H1 (cell line): ENCODE data around the gene RPS6KB2. TPM values are rescaled to one million over a fixed set of nuclear protein-coding genes. Genes with fewer than 3 reads are reported as not detected.

Source experiments
- CBX8 ChIP-seq: fragments of 300-800, 300-1000 bp; sonication (generic); IDR thresholded peaks from 2 replicates; pipeline ENCODE4 v1.7.1; 2016; ENCODE audit warnings: low read depth, low read length, borderline replicate concordance
- EZH2 ChIP-seq: fragments of 200-600 bp; sonication (generic); IDR thresholded peaks from 2 replicates; pipeline ENCODE4 v1.7.1; 2012; ENCODE audit warnings: low read depth, mild to moderate bottlenecking, moderate library complexity, low read length, inconsistent platforms; ENCODE audit not compliant: severe bottlenecking
- RAD21 ChIP-seq, 2 experiments: IDR thresholded peaks in 1 of 2; conservative IDR thresholded peaks in 1 of 2; 2 replicates each; pipeline ENCODE4 v1.6.1; 2011; ENCODE audit warnings: low read depth in 2 of 2, low read length in 2 of 2, improper control_type of control experiment in 1 of 2, inconsistent platforms in 1 of 2, mild to moderate bottlenecking in 1 of 2, moderate library complexity in 1 of 2
- RBBP5 ChIP-seq: IDR thresholded peaks from 2 replicates; pipeline ENCODE4 v1.7.1; 2012; ENCODE audit warnings: low read depth, mild to moderate bottlenecking, inconsistent platforms, low read length, moderate library complexity, borderline replicate concordance
- SIX5 ChIP-seq: IDR thresholded peaks from 2 replicates; pipeline ENCODE4 v1.6.1; 2011; ENCODE audit warnings: mild to moderate bottlenecking, low read depth, low read length
- SP1 ChIP-seq: IDR thresholded peaks from 2 replicates; pipeline ENCODE4 v1.6.1; 2011; ENCODE audit warnings: low read depth, low read length
- polyA plus RNA-seq, 7 experiments: library from polyadenylated mRNA; depleted of rRNA in 3 of 7; stranded (reverse) in 5 of 7; unstranded in 2 of 7; fragments of >200 nt in 5 of 7; fragments of 200-250 nt in 2 of 7; gene quantifications; 1 replicate in 5 of 7; 2 replicates in 1 of 7; 4 replicates in 1 of 7; pipeline versions ENCODE4 v1.2.1 to v1.2.3, GENCODE V29; 2011 to 2013; ENCODE audit warnings: missing spikeins in 2 of 7, mixed read lengths in 2 of 7
- total RNA-seq: library from RNA; stranded (reverse); fragmentation: NEBNext Ultra II Directional; extraction: Animal tissue kit (Norgen Biotek cat#: 25700); gene quantifications from 2 replicates; pipeline ENCODE4 v1.2.1, GENCODE V29; 2021
- TF ChIP-seq, protein P1 (sequence below): fragments of 300-600 bp; sonication (generic); IDR thresholded peaks from 2 replicates; pipeline ENCODE4 v1.7.1; 2012; ENCODE audit warnings: low read length, moderate library complexity, mild to moderate bottlenecking, inconsistent platforms; ENCODE audit not compliant: insufficient replicate concordance
- TF ChIP-seq, protein P2 (sequence below): IDR thresholded peaks from 2 replicates; pipeline ENCODE4 v1.6.1; 2012; ENCODE audit warnings: inconsistent platforms

RPS6KB2 gene
- total and polyA plus RNA-seq, 2 of the 8 experiments (the other 6 are each of a cell fraction or from before 2014, with no cell fraction given) = 41.0 to 47.1 TPM

DNA sequence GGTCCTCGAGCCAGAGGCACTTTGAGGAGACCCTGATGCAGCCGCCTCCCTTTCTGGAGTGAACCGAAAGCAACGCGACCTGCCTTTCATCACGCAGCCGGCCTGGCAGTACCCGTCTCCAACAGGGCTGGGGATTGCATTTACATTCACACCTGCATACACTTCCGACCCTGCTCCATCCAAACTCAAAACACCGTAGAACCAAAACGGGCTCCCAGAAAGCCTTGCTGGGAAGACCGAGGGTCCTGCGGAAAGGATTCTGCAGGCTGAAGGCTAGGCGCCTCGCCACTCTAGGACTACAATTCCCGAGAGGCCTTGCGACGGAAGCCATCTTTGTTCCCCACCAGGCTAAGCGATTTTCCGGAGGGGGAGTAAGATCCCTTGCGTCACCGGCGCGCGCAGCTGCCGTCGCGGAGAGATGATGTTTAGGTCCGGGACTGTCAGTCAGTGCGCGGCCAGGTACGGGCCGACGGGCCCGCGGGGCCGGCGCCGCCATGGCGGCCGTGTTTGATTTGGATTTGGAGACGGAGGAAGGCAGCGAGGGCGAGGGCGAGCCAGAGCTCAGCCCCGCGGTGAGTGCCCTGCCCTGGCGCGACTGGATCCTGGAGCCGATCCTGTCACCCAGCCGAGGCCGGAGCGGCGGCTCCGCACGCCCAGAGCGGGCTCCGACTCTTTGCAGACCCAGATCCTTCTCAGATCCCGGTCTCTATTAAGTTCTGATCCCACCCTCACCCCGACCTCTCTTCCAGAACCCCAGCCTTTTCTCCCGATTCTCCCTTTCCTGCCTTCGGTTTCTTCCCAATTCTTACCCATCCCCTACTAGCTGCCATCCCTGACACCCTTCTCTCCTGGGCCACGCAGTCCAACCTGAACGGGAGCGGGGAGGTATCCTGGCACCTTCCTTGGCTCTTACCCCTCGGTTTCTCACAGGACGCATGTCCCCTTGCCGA, at the start of gene RPS6KB2 (continued):
- TF ChIP-seq, protein P1, sequence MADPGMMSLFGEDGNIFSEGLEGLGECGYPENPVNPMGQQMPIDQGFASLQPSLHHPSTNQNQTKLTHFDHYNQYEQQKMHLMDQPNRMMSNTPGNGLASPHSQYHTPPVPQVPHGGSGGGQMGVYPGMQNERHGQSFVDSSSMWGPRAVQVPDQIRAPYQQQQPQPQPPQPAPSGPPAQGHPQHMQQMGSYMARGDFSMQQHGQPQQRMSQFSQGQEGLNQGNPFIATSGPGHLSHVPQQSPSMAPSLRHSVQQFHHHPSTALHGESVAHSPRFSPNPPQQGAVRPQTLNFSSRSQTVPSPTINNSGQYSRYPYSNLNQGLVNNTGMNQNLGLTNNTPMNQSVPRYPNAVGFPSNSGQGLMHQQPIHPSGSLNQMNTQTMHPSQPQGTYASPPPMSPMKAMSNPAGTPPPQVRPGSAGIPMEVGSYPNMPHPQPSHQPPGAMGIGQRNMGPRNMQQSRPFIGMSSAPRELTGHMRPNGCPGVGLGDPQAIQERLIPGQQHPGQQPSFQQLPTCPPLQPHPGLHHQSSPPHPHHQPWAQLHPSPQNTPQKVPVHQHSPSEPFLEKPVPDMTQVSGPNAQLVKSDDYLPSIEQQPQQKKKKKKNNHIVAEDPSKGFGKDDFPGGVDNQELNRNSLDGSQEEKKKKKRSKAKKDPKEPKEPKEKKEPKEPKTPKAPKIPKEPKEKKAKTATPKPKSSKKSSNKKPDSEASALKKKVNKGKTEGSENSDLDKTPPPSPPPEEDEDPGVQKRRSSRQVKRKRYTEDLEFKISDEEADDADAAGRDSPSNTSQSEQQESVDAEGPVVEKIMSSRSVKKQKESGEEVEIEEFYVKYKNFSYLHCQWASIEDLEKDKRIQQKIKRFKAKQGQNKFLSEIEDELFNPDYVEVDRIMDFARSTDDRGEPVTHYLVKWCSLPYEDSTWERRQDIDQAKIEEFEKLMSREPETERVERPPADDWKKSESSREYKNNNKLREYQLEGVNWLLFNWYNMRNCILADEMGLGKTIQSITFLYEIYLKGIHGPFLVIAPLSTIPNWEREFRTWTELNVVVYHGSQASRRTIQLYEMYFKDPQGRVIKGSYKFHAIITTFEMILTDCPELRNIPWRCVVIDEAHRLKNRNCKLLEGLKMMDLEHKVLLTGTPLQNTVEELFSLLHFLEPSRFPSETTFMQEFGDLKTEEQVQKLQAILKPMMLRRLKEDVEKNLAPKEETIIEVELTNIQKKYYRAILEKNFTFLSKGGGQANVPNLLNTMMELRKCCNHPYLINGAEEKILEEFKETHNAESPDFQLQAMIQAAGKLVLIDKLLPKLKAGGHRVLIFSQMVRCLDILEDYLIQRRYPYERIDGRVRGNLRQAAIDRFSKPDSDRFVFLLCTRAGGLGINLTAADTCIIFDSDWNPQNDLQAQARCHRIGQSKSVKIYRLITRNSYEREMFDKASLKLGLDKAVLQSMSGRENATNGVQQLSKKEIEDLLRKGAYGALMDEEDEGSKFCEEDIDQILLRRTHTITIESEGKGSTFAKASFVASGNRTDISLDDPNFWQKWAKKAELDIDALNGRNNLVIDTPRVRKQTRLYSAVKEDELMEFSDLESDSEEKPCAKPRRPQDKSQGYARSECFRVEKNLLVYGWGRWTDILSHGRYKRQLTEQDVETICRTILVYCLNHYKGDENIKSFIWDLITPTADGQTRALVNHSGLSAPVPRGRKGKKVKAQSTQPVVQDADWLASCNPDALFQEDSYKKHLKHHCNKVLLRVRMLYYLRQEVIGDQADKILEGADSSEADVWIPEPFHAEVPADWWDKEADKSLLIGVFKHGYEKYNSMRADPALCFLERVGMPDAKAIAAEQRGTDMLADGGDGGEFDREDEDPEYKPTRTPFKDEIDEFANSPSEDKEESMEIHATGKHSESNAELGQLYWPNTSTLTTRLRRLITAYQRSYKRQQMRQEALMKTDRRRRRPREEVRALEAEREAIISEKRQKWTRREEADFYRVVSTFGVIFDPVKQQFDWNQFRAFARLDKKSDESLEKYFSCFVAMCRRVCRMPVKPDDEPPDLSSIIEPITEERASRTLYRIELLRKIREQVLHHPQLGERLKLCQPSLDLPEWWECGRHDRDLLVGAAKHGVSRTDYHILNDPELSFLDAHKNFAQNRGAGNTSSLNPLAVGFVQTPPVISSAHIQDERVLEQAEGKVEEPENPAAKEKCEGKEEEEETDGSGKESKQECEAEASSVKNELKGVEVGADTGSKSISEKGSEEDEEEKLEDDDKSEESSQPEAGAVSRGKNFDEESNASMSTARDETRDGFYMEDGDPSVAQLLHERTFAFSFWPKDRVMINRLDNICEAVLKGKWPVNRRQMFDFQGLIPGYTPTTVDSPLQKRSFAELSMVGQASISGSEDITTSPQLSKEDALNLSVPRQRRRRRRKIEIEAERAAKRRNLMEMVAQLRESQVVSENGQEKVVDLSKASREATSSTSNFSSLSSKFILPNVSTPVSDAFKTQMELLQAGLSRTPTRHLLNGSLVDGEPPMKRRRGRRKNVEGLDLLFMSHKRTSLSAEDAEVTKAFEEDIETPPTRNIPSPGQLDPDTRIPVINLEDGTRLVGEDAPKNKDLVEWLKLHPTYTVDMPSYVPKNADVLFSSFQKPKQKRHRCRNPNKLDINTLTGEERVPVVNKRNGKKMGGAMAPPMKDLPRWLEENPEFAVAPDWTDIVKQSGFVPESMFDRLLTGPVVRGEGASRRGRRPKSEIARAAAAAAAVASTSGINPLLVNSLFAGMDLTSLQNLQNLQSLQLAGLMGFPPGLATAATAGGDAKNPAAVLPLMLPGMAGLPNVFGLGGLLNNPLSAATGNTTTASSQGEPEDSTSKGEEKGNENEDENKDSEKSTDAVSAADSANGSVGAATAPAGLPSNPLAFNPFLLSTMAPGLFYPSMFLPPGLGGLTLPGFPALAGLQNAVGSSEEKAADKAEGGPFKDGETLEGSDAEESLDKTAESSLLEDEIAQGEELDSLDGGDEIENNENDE = no peak
- TF ChIP-seq, protein P2, sequence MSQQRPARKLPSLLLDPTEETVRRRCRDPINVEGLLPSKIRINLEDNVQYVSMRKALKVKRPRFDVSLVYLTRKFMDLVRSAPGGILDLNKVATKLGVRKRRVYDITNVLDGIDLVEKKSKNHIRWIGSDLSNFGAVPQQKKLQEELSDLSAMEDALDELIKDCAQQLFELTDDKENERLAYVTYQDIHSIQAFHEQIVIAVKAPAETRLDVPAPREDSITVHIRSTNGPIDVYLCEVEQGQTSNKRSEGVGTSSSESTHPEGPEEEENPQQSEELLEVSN = no peak
- TF ChIP-seq RBBP5 (peak; percentile 83), CBX8 (no peak), SP1 (peak; percentile 80; the same call in 1 of the 2 replicates), EZH2 (no peak), SIX5 (peak; percentile 90), RAD21 (IDR thresholded peaks at IDR 0.05 in 1 of 2, conservative IDR thresholded peaks at IDR 0.05 in 1 of 2; ENCODE audit: low read depth in 2 of 2, low read length in 2 of 2) (no peak)
